IPS-18c (cell line): Measurements from ENCODE around the gene D2HGDH.
"Not testable (repeated sequence)": the region's sequence is repeated elsewhere in the genome, so short reads cannot be mapped to it uniquely, and the experiment has no call there.

ENCODE experiments used
- H3K4me3 ChIP-seq: 2 replicates; pipeline ENCODE4 v1.7.0; 2013; ENCODE audit warnings: low read depth, mild to moderate bottlenecking, low read length, moderate library complexity; ENCODE audit not compliant: insufficient read depth
- H3K9me3 ChIP-seq: one replicate; pipeline ENCODE4 v1.6.1; 2013; ENCODE audit warnings: mild to moderate bottlenecking, low read length, moderate library complexity; ENCODE audit not compliant: control insufficient read depth, insufficient read depth

The D2HGDH gene

GRCh38 chr2:241721852-241722251 is 12.6 kb upstream of the D2HGDH start:
- no peak overlapping the region for H3K4me3 ChIP-seq
- H3K9me3 ChIP-seq = peaks cover 3% of the 10 kb centered on the region

GRCh38 chr2:241722896-241723454 is 11.5 kb upstream of the D2HGDH start:
- no peak overlapping the region; the same call in 1 of the 2 replicates for H3K4me3 ChIP-seq

GRCh38 chr2:241724259-241724974 is 10.0 kb upstream of the D2HGDH start:
- Histone ChIP-seq H3K4me3 (no peak overlapping the region), H3K9me3 (peaks cover 3% of the 10 kb centered on the region)

More at GRCh38 chr2:241722896-241723454, 11.5 kb upstream of the D2HGDH start:
- H3K9me3 ChIP-seq = peaks cover 3% of the 10 kb centered on the region

- H3K4me3 ChIP-seq = no peak overlapping the region
- H3K9me3 ChIP-seq = peaks cover 3% of the 10 kb centered on the region
These were observed 9.2 kb upstream of the D2HGDH start for GRCh38 chr2:241724975-241725870.

- no peak overlapping the region for H3K4me3 ChIP-seq
- peaks cover 3% of the 10 kb centered on the region for H3K9me3 ChIP-seq
These were observed 8.0 kb upstream of the D2HGDH start for GRCh38 chr2:241726459-241726858.

GRCh38 chr2:241728000-241728399 is 6.4 kb upstream of the D2HGDH start:
- Histone ChIP-seq H3K4me3 (no peak overlapping the region), H3K9me3 (peaks cover under 1% of the 10 kb centered on the region)

GRCh38 chr2:241728627-241729026 is 5.8 kb upstream of the D2HGDH start:
- Histone ChIP-seq H3K9me3 (no peaks in the 10 kb centered on the region), H3K4me3 (no peak overlapping the region)

GRCh38 chr2:241729868-241730267 is 4.6 kb upstream of the D2HGDH start:
- no peak overlapping the region for H3K4me3 ChIP-seq

GRCh38 chr2:241730671-241731293 is 3.6 kb upstream of the D2HGDH start:
- Histone ChIP-seq H3K4me3 (no peak overlapping the region), H3K9me3 (no peaks in the 10 kb centered on the region)

More at GRCh38 chr2:241729868-241730267, 4.6 kb upstream of the D2HGDH start:
- no peaks in the 10 kb centered on the region for H3K9me3 ChIP-seq

- H3K4me3 ChIP-seq, H3K9me3 ChIP-seq: not testable (repeated sequence)
These were observed 1.8 kb upstream of the D2HGDH start for GRCh38 chr2:241732513-241733186.

- H3K4me3 ChIP-seq = peak overlapping the region; percentile 51
- no peaks in the 10 kb centered on the region for H3K9me3 ChIP-seq
These were observed 831 bp upstream of the D2HGDH start for GRCh38 chr2:241733391-241734207.

GRCh38 chr2:241734208-241734466 is 293 bp upstream of the D2HGDH start:
- no peaks in the 10 kb centered on the region for H3K9me3 ChIP-seq
- H3K4me3 ChIP-seq = peak overlapping the region; percentile 51

GRCh38 chr2:241736111-241736510 is 1.7 kb downstream of the D2HGDH start:
- H3K9me3 ChIP-seq = no peaks in the 10 kb centered on the region
- no peak overlapping the region for H3K4me3 ChIP-seq

- no peak overlapping the region for H3K4me3 ChIP-seq
- no peaks in the 10 kb centered on the region for H3K9me3 ChIP-seq
These were observed 3.7 kb downstream of the D2HGDH start for GRCh38 chr2:241738040-241738686.

- no peak overlapping the region for H3K4me3 ChIP-seq
These were observed 4.7 kb downstream of the D2HGDH start for GRCh38 chr2:241739177-241739576.

GRCh38 chr2:241739651-241740050 is 5.2 kb downstream of the D2HGDH start:
- no peaks in the 10 kb centered on the region for H3K9me3 ChIP-seq

More at GRCh38 chr2:241739177-241739576, 4.7 kb downstream of the D2HGDH start:
- no peaks in the 10 kb centered on the region for H3K9me3 ChIP-seq

More at GRCh38 chr2:241739651-241740050, 5.2 kb downstream of the D2HGDH start:
- no peak overlapping the region for H3K4me3 ChIP-seq
